HG03460 (cell line): ENCODE data around the gene PKMYT1.
"Not testable (repeated sequence)": the region's sequence is repeated elsewhere in the genome, so short reads cannot be mapped to it uniquely, and the experiment has no call there.

ENCODE experiments used
- ATAC-seq: cut with Tn5 transposase; IDR thresholded peaks from one replicate; pipeline ENCODE4 v1.9.1; 2021; ENCODE audit not compliant: unreplicated experiment

Gene PKMYT1

DNA sequence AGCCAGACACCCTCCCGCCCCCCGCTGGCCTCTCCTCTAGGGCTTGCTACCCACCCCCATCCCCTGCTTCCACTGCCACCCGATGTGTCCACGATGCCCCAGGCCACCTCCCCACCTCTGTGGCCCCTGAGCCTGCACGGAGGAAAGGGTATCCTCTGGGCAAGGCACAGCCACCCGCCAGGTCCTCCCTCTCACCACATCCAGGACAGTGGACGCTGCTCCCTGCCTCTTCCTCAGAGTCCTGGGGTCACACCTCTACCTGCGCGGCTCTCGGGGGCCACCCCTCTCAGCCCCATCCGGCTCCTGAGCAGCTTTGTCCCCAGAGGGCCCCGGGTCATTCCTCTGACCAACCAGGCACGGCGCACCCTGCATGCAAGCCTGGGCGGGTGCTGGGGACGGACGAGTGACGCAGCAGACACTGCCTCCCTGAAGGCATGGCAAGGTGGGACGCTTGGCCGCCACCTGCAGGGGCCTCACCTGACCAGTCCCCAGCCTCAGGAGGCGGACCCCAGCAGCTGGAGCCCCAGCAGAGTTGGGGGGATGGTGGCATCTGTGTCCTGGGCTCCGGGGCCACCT, 43.7 kb downstream of the PKMYT1 start:
- no peak for ATAC-seq

DNA sequence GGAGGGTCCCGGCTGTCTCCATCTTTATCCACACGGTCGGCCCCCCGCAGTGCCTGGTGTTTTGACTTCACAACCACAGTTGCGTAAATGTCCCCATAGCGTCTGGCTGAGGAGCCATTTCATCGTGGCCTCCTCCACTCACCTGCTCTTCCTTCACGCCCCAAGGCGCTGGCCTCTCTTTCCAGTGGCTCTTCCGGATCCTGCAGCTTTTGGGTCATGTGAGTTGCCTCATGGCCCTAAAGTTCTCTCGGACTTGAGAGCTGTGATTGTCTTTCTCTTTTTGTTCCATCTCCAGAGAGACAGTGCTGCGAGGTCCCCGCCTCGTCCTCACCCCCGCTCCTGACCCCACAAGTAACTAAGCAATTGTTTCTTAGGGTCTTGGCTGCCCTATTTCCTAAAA, 45.8 kb downstream of the PKMYT1 start:
- no peak for ATAC-seq

DNA sequence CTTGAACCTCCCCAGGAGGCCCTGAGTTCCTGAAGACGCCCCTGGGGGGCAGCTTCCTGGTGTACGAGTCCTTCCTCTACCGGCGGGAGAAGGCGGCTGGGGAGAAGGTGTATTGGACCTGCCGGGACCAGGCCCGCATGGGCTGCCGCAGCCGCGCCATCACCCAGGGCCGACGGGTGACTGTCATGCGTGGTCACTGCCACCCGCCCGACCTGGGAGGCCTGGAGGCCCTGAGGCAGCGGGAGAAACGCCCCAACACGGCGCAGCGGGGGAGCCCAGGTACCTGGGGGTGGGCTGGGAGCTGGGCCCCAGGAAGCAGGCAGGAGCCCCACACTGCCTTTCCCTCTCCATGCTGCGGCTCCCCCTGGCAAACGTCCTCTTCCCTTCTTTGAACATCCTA, 46.5 kb downstream of the PKMYT1 start:
- no peak for ATAC-seq

DNA sequence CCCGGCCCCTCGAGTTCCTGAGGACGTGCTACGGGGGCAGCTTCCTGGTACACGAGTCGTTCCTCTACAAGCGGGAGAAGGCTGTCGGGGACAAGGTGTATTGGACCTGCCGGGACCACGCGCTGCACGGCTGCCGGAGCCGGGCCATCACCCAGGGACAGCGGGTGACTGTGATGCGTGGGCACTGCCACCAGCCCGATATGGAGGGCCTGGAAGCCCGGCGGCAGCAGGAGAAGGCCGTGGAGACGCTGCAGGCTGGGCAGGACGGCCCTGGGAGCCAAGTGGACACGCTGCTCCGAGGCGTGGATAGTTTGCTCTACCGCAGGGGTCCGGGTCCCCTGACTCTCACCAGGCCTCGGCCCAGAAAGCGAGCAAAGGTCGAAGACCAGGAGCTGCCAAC, 47.1 kb downstream of the PKMYT1 start:
- no peak for ATAC-seq

DNA sequence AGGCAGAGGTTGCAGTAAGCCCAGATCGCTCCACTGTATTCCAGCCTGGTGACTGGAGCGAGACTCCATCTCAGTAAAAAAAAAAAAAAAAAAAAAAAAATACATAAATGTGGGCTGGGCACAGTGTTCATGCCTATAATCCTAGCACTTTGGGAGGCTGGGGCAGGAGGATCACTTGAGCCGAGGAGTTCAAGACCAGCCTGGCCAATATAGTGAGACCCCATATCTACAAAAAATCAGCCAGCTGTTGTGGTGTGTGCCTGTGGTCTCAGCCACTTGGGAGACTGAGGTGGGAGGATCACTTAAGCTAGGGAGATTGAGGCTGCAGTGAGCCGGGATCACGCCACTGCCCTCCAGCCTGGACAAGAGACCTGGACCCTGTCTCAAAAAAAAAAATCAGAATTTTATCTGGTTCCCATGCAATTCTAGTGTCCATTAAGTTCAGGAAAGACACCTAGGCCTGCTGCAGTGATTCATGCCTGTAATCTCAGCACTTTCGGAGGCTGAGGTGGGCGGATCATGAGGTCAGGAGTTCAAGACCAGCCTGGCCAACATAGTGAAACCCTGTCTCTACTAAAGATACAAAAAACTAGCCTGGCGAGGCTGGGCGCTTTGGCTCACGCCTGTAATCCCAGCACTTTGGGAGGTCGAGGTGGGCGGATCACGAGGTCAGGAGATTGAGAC, 48.9 kb downstream of the PKMYT1 start:
- not testable (repeated sequence) for ATAC-seq

DNA sequence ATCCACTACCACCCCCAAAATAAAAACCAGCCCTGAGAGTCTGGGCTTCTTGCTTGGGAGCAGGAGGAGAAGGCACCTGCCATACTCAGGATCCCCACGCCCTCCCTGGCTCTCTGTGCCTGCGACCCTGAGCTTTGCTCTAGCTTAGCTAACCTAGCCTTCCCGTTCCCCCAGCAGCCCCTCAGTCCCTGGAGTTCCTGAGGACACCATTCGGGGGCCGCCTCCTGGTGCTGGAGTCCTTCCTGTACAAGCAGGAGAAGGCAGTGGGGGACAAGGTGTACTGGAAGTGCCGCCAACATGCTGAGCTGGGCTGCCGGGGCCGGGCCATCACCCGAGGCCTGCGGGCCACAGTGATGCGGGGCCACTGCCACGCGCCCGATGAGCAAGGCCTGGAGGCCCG, 50.0 kb downstream of the PKMYT1 start:
- no peak for ATAC-seq

DNA sequence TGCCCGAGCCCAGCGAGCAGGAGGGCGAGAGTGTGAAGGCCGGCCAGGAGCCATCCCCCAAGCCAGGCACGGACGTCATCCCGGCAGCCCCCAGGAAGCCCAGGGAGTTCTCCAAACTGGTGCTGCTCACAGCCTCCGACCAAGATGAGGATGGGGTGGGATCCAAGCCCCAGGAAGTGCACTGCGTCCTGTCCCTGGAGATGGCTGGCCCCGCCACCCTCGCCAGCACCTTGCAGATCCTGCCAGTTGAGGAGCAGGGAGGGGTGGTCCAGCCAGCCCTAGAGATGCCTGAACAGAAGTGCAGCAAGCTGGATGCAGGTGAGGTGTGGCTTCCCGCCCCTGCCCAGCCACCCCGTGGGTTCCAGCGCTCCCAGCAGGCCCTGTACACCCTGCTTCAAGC, 50.6 kb downstream of the PKMYT1 start:
- ATAC-seq = no peak

DNA sequence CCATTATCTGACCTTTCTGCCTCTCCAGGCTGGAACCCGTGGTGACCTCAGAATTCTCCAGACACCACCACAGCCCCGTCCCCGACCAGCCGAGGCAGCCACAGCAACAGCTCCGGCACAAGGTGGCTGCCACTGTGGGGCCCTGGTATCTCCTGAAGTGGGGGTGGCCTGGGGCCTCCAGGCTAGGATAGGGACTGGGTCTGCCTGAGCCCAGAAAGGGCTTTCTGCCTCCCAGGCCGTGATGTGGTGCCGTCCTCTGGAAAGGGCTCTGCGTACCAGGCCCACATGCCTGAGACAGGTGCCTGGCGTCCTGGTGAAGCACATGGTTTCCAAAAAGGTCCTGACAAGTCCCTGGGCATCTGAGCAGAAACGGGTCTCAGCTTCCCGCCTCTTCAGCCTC, 51.5 kb downstream of the PKMYT1 start:
- ATAC-seq = no peak

DNA sequence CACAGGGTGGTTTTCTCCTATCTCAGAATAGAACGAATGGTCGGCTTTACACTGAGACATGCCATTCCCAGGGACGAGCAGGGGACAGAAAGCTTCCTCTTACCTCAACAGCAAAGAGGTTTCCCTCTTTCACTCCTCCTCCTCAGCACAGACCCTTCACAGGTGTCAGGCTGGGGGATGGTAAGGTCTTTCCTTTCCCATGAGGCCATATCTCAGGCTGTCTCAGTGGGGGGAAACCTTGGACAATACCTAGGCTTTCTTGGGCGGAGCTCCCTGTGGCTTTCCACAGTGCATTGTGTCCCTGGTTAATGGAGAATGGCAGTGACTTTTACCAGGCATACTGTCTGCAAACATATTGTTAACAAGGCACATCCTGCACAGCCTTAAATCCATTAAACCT, 52.1 kb downstream of the PKMYT1 start:
- ATAC-seq = not testable (repeated sequence)

DNA sequence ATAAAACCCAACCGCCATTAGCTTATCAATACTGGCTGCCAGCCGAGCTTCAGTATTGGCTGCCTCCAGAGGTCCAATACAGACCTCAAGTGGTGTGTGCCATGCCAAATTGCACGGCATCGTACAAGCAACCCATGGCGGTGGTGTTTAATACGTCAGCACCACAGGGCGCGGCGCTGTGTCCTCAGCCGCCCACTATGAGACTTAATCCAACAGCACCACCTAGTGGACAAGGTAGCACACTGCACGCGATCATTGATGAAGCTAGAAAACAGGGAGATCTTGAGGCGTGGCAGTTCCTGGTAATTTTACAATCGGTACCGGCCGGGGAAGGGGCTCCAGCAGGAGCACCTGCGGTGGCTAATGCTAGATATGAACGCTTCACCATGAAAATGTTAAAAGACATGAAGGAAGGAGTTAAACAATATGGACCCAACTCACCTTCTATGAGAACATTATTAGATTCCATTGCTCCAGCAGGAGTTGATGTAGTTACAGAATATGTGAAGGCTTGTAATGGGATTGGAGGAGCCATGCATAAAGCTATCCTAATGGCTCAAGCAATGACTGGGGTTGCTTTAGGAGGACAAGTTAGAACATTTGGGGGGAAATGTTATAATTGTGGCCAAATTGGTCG, 53.1 kb downstream of the PKMYT1 start:
- ATAC-seq = no peak

DNA sequence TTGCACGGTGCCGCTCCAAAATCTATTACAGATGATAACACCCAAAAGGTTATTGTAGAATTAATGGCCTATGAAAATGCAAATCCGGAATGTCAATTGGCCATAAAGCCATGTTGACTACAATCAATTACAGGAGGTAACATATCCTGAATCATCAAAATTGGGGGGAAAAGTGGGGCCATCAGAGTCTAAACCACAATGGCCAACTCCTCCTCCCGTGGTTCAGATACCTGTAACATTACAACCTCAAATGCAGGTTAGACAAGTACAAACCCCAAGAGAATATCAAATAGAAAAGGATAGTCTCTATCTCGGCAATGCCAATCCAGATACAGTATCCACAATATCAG, 53.6 kb downstream of the PKMYT1 start:
- no peak for ATAC-seq

DNA sequence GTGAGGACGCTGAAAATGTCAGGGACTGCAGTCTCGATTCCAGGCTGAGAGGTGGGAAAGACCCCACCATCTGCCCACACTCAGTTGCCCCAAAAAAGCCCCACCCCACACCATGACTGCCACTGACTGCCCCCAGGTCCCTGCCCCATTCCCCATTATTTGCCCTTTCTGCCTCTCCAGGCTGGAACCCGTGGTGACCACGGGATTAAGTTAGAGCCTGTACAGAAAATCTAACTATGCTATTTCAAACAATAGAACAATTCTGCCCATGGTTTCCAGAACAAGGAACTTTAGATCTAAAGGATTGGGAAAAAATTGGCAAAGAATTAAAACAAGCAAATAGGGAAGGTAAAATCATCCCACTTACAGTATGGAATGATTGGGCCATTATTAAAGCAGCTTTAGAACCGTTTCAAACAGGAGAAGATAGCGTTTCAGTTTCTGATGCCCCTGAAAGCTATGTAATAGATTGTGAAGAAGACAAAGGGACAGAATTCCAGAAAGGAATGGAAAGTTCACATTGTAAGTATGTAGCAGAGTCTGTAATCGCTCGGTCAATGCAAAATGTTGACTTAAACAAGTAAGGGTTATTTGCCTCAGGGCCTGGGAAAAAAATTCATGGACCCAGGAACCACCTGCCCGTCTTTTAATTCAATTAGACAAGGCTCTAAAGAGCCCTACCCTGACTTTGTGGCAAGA, 54.1 kb downstream of the PKMYT1 start:
- ATAC-seq = no peak

DNA sequence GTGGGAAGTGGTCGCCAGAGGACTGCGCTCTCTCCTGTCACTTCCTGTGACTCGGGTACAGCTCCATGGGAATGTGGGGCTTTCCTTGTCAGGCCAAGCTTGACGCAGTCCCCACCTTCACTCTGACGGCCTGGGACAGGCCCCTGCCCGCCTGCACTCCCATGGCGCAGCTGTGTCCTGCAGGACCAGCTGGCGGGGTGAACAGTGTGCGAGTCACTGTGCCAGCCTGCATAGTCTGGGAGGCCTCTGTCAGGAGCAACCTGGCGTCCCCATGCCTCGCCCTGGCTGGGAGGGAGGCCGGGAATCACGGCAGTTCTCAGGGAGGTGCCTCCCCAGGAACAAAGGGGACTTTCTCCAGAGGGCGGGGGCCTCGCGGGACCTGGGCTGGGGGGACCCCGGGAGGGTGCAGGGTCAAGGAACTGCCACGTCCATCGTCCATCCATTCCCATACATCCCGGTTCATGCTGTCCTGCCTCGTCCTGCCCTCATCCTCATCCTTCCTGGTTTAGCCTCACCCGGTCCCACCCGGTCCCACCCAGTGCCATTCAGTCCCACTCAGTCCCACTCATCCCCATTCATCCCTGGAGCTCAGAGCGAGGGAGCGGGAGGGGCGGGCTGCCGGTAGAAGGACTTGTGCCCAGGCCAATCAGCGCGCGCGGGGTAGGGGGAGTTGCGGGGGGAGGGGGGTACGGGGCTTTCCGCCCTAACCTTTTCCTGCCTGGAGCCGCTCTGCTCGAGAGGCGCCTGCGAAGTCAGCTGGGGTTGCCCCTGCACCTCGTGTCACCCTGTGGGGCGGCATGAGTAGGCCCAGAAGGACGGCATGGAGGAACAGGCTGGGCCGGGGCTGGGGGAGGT, 55.1 kb downstream of the PKMYT1 start:
- no peak for ATAC-seq

DNA sequence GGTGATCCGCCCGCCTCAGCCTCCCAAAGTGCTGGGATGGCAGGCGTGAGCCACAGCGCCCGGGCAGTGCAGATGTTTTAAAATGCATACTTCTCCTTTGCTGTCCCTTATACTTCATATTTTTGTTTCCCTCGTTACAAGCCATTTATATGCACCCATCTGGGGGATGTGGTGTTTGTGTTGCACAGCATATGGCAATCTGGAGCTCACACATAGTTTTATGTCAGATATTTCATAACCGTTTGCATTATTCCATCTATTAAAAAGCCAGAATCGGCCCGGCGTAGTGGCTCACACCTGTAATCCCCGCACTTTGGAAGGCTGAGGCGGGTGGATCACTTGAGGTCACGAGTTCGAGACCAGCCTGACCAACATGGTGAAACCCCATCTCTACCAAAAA, 56.8 kb downstream of the PKMYT1 start:
- no peak for ATAC-seq
